Right lobe of liver (tissue), 4 donors: ENCODE results near the gene PCDH15.

Experiments
- POLR2A ChIP-seq: fragments of 450-650 bp; IDR thresholded peaks from one replicate; pipeline ENCODE4 v1.6.1; 2017; ENCODE audit warnings: antibody characterized with exemption, mild to moderate bottlenecking
- TF ChIP-seq, protein P1 (sequence below), 4 donors: fragments of 200-600 bp in 3 of 4; fragments of 450-650 bp in 1 of 4; IDR thresholded peaks; one replicate each; pipeline versions ENCODE4 v1.5.1 to v1.8.0; 2016 to 2022; ENCODE audit warnings: antibody characterized with exemption in 4 of 4, mild to moderate bottlenecking in 2 of 4
- donor health status: DM: no; HTN: no; CAD: no.
- donor health status: DM: no; HTN: no; CAD: no.
- donor health status: DM: no; HTN: yes; CAD: no.

DNA sequence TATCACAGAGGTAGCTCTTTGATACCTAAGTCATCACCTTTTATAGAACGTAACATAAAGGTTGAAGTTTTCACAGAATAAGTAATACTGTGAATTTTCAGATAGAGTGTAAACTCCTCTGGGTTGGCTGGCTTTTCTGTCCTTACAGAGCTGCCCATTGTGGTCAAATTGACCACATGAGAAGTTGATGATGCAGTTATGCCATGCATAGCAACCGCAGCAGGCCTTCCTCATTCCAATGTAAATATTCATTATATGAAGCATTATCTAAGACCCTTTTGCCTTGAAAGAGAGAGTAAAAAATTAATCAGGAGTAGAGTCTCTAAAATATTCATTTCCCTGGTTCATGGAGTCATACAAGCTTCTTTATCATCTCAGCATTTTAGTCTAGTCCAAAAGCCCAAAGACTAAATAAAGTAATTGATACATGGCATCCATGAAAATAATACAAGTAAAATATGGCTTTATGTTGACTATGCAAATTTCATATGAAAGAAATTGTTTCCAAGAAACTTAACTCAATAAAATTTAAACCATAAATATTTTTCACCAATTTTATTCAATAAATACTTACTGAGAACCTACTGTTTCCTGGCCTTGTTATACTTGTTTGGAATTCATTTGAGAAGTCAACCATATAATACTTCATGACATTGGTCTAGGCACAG is 516.4 kb downstream of the PCDH15 start:
- TF ChIP-seq, protein P1, sequence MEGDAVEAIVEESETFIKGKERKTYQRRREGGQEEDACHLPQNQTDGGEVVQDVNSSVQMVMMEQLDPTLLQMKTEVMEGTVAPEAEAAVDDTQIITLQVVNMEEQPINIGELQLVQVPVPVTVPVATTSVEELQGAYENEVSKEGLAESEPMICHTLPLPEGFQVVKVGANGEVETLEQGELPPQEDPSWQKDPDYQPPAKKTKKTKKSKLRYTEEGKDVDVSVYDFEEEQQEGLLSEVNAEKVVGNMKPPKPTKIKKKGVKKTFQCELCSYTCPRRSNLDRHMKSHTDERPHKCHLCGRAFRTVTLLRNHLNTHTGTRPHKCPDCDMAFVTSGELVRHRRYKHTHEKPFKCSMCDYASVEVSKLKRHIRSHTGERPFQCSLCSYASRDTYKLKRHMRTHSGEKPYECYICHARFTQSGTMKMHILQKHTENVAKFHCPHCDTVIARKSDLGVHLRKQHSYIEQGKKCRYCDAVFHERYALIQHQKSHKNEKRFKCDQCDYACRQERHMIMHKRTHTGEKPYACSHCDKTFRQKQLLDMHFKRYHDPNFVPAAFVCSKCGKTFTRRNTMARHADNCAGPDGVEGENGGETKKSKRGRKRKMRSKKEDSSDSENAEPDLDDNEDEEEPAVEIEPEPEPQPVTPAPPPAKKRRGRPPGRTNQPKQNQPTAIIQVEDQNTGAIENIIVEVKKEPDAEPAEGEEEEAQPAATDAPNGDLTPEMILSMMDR (IDR thresholded peaks at IDR 0.05), result no peak
- TF ChIP-seq POLR2A, result no peak
